DND-41 (cell line): ENCODE data around the gene CPD.

Source experiments
- CTCF ChIP-seq: IDR thresholded peaks from 2 replicates; pipeline ENCODE4 v1.5.1; 2012; ENCODE audit warnings: borderline replicate concordance, low read length, moderate library complexity, mild to moderate bottlenecking; ENCODE audit not compliant: poor library complexity, severe bottlenecking; ENCODE audit errors: extremely low read depth
- EZH2 ChIP-seq: IDR thresholded peaks from 3 replicates; pipeline ENCODE4 v1.6.1; 2012; ENCODE audit warnings: borderline replicate concordance, low read depth, mild to moderate bottlenecking, moderate library complexity, low read length, inconsistent platforms; ENCODE audit not compliant: severe bottlenecking

- TF ChIP-seq CTCF (no peak), EZH2 (no peak)
These were observed 79.6 kb downstream of the CPD start for GRCh38 chr17:30458371-30458770.
